NCI-H128 (cell line): Measurements from ENCODE around the gene VENTX.
"Not testable (repeated sequence)": the region's sequence is repeated elsewhere in the genome, so short reads cannot be mapped to it uniquely, and the experiment has no call there.

Experiments used
- DNase-seq: peaks from one replicate; lab custom pipeline; 2025; ENCODE audit not compliant: unreplicated experiment; lab: John Stamatoyannopoulos, UW

VENTX gene

GRCh38 chr10:133214468-133215410 lies 22.9 kb upstream of the VENTX start:
- no peak for DNase-seq

- no peak for DNase-seq
Measured at GRCh38 chr10:133215586-133215985, 22.1 kb upstream of the VENTX start.

DNA sequence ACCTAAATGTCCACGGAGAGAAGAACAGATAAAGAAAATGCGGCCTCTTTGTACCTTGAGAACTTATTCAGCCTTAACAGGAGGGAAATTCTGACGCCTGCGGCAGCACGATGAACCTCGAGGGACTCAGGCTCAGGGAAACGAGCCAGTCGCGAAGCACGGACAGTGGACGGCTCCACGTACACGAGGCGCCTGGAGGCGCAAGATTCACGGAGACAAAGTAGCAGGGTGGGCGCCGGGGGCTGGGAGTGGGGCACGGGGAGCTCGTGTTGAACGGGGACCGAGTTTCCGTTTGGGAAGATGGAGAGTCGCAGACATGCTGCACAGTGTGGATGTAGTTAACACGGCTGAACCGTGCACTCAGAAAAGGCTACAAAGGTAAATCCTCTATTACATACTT lies 20.9 kb upstream of the VENTX start:
- no peak for DNase-seq

DNA sequence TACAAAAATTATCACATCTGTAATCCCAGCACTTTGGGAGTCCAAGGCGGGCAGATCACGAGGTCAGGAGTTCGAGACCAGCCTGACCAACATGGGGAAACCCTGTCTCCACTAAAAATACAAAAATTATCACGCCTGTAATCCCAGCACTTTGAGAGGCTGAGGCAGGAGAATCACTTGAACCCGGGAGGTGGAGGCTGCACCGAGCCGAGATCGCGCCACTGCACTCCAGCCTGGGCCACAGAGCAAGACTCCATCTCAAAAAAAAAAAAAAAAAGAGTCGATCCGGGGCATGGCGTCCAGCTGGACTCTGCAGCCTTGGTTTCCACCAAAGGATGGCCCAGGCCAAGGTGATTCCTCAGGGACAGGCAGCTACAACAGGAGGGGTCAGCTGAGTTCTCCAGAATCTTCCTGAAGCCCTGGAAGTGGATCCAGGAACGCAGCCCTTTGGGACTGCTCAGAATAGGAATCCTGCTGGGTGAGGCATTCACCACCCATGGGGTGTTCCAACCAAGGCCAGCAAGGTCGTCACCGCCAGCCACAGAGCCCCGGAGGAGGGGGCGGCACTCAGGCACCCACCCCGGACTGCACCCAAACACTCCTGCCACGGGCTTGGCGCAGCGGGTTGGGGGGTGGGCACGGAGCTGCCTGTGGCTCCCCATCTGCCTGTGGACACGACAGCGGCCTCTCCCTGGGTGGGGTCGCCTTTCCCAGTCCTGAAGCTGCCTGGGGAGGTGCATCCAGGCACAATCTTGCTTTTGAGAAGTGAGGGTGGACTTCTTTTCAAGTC lies 19.7 kb upstream of the VENTX start:
- DNase-seq = no peak

DNA sequence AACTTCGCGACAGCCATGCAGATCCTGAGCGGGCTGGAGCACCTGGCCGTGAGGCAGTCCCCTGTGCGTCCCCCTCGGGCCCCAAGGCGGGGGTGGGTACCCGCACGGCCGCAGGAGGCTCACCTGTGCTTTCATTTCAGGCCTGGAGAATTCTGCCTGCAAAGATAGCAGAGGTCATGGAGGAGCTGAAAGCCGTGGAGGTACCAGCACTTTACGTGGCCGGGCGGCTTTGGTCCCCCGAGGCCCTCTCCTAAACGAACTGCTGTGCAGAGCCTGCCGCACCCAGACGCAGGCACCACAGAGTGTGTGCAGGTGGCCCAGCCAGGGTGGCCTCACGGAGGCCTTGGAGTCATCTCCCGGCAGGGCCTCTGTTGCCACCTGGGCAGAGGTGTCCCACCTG lies 18.8 kb upstream of the VENTX start:
- DNase-seq = no peak

DNA sequence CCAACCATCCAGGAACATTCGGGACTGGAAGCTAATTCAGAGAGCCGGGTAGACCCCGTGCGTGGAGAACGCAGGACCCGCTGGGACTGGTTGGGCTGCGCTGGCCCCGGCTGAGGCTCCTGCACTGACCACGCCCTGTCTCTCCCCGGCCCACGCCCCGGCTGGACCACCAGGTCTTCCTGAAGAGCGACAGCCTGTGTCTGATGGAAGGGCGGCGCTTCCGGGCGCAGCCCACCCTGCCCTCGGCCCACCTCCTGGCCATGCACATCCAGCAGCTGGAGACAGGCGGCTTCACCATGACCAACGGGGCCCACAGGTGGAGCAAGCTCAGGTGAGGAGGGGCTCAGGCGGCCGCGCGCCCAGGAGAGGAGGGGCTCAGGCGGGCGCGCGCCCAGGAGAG lies 17.9 kb upstream of the VENTX start:
- no peak for DNase-seq

DNA sequence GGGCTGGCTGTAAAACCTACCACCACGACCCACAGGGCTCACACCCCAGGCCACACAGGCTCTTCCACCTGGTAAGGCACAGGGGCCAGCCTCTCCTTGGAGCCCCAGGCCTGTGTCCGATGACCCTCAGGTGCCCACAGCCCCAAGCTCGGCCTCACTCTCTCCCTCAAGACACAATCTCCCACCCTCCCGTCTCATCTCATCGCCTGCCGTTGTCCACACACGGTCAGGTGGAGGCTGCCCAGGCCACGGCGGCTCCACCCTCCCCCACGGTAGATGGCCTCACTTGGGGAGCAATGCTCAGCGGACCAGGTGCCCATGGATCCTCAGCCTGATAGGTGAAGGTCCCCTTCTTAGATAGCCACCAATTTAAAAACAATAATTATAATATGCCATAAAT lies 16.3 kb upstream of the VENTX start:
- no peak for DNase-seq

GRCh38 chr10:133221756-133222155 lies 15.9 kb upstream of the VENTX start:
- DNase-seq = not testable (repeated sequence)

DNA sequence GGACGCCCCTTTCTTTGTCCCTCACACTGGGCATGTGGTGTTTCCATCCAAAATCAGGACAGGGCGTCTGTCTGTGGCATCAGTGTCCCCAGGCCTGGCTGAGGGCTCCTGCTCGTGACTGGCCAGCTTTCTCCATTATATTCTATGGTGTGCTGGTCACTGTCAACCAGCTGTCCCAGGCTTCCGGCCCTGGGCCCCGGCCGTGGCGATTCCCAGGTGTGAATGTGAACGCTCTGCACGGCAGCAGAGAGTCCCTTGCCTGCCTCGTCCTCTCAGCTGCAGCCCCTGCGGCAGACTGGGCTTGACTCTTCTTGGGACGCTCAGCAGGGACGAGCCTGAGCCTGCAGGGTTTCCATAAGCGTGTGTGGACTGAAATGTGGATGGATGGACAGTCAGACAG lies 13.6 kb upstream of the VENTX start:
- DNase-seq = no peak

DNA sequence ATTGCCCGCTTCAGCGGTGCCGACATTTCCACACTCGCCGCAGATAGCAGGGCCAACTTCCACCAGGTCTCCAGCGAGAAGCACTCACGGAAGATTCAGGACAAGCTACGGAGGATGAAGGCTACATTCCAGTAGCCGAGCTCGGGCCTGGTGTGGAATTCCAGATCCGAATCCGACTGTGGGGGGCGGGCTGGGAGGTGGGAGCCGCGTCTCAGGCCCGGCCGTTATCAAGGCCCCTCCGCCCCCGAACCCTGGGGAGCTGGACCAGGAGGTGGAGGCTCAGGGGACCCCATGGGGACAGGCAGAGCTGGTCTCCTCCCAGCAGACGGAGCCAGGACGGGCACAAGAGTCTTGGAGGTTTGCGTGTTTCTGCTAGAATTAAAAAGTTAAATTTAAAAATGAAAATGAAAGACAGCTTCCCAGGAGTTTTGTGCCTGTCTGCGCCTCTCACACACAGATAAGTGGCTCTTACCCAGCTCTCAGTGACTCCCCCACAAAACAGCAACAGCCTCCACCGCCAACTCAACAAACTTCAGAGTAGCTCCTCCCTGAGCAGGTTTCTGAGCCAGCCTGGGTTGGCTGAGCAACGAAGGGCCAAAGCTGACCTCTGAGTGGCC lies 12.8 kb upstream of the VENTX start:
- no peak for DNase-seq

DNA sequence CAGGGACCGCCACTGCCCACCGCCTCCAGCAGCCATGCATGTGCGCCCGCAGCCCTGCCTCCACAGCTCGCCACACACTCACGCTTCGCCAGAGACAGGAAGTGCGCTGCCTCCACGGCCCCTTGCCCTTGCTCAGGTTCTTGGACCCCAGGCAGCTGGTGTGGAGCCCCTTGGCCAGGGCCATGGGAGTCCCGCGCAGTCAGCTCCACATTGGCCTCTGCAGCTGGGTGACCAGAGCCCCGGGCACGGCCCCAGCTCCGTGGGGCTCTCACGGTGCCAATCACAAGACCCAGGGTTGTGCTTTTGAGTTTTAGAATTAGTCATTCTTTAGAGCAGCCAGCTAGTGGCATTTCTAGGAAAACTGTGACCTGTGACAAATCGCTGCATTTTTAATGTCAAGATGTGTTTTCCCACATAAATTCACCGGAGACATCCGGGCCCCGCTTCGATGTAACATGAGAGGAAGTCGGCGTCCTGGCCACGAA lies 11.9 kb upstream of the VENTX start:
- DNase-seq = no peak

DNA sequence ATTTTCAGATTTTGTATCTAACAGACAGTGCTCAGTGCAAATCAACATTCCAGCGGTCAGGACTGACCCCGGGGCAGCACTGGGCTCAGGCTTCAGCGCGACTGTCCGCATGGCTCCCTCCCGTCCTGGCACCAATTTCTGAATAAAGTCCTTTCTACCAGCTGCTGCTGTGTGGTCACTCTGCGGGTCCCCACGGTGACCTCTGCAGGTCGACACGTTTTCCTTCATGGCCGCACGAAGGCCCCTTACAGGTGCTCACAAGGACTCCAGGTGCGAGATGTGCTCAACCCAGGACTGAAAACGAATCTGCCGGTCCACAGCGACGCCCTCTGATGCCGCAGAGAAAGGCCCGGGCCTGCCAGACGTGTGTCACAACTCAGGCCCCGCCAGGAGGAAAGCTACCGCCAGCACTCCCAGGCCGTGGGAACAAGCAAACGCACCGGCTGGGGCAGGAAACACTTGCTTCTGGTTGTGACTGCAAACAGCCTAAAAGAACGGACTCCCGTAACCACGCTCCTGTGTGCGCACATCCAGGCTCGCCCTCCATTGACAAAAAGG lies 11.3 kb upstream of the VENTX start:
- no peak for DNase-seq

- DNase-seq = no peak
Measured at GRCh38 chr10:133227256-133227655, 10.4 kb upstream of the VENTX start.

- no peak for DNase-seq
Measured at GRCh38 chr10:133229265-133230043, 8.2 kb upstream of the VENTX start.

DNA sequence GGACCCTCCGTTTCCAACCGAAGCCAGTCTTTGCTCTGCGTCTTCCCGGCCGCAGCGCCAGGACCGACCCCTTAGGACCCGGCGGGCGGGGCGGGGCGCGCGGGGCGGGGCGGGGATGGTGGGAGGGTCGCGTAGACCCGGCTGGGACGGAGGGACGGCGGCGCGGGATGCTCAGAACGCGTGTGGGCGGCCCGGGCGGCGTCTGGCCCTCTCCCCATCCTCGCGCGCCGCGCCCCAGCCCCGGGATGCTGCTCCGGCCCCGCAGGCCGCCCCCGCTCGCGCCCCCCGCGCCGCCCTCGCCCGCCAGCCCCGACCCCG lies 7.7 kb upstream of the VENTX start, which contains the start of gene UTF1:
Gene UTF1, plus strand, starts transcription at position 174 of the 318 bp plus-strand sequence. Its CDS starts 72 bp downstream, at position 246.
- DNase-seq = no peak

DNA sequence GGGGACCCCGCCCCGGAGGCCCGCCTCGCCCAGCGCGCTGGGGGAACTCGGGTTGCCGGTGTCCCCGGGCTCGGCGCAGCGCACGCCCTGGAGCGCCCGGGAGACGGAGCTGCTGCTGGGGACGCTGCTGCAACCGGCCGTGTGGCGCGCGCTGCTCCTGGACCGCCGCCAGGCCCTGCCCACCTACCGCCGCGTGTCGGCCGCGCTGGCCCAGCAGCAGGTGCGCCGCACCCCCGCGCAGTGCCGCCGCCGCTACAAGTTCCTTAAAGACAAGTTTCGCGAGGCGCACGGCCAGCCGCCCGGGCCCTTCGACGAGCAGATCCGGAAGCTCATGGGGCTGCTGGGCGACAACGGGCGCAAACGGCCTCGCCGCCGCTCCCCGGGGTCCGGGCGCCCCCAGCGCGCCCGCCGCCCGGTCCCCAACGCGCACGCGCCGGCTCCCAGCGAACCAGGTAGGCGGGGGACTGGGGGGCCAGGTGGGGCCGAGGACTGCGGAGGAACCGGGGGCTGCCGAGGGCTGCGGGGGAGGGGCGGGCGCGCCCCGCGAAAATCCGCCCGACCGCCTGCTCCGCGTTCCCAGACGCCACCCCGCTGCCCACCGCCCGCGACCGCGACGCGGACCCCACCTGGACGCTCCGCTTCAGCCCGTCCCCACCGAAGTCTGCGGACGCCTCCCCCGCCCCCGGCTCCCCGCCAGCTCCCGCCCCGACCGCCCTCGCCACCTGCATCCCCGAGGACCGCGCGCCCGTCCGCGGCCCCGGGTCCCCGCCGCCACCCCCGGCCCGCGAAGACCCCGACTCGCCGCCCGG lies 7.1 kb upstream of the VENTX start:
- no peak for DNase-seq

DNA sequence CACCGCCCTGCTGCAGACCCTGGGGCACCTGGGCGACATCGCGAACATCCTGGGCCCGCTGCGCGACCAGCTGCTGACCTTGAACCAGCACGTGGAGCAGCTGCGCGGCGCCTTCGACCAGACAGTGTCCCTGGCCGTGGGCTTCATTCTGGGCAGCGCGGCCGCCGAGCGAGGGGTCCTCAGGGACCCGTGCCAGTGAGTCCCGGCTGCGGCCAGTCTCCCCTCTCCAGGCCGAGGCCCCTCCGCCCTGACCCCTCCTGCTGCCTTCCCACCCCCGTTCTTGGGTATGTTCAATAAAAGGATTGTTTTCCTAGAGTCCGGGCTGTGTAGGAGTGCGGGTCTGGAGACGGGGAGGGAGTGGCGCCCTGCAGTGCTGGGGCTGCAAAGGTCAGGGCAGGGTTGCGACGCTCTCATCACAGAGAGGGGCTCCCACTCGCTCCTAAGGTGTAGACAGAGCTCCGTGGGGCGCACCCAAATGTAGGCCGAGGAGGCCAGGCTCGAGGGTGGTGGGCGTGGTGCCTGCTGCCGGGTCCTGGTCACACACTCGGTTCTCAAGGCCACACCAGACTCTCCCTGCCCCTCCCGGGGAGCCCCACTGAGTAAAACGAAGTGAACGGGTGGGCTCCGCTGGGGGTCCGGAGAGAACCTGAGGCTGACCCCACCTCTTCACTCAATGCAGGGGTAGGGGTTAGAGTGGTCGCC lies 6.3 kb upstream of the VENTX start:
- no peak for DNase-seq

DNA sequence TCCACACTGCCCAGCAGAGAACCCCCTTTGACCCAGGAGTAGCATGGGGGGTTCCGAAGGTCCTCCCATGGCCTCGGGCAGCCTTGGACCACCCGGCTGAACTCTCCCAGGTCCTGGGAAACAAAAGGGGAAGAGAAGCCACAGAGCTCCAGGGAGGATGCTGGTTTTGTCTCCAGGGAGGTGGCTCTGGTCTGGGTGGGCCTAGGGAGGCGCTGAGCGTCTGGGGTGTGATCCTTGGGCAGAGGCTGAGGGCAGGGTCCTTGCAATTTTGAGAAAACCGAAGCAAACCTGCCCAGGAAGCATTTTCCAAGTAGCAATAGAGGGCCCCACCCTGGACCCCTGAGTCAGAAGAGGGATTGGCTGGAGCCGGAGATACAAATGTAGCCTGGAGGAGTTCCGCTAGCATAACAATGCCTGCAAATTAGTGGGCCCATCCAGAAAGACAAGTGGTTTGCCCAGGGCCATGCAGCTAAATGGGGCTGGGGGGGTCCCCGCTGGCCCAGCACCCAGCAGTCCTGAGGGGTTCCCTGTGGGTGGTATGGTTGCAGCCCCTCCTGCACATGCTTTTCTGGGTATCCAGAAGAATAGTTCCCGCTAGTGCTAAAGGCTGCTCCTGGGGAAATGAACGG lies 5.6 kb upstream of the VENTX start:
- no peak for DNase-seq

DNA sequence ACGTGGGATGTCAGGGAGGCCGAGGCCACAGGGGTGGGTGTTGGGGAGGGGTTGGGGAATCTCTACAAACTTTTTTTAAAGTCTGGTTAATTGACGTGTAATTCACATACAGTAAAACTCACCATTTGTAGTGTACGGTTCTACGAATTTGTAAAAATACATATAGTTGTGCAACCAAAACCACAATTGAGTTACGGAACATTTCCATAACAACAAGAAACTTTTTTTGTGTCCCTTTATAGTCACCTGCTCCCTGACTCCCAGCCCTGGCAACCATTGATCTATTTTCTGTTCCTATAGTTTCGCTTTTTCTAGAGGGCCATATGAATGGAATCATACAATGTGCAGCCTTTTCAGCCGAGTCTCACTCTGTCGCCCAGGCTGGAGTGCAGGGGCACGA lies 2.9 kb upstream of the VENTX start:
- DNase-seq = not testable (repeated sequence)
